ENCODE measurements around the gene SMIM44. TPM values are rescaled to one million over a fixed set of nuclear protein-coding genes. Genes with fewer than 3 reads are reported as not detected.
"Not testable (repeated sequence)": the region's sequence is repeated elsewhere in the genome, so short reads cannot be mapped to it uniquely, and the experiment has no call there.

SMIM44 gene
- total and polyA plus RNA-seq, 4 experiments from 2014 or later = not detected

DNA sequence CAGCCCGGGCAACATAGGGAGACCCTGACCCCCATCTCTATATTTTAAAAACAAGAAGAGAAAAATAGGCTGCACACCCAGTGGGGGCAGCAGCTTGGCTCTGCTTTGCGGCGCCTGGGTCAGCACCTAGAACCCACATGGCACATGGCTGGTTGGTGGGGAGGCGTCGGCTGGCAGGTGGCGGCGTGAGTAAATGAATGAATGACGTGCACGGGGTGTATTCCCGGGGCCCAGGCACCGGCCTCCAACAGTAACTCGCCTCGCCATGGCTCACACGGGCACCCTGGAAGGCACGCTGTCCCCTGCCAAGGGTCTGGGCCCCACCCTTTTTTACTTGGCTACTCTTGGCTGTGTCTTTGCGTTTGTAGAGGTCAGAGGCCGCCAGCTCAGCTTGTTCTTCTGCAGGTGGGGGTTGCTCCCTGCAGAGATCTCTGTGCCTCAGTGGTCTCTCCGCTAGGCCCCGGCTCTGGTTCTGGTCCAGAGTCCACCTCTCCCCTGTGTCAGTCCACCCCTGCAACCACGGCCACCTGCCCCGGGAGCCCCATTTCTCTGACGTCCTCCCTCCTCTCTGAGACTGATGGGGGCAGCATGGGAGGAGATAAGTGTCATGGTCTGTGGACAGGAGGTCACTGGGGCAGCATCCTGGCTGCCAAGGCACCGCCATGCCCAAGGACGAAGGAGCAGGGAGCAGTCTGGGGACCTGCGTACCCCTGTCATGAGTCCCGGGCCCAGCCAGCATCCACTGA, 28.4 kb upstream of the SMIM44 start:
- peaks cover 32 to 90% (median 58%) of the 10 kb centered on the region in 4 donors for H3K4me1 Mint-ChIP-seq
- intact Hi-C loops (cut with micrococcal nuclease) = no loop called here
- ChIA-PET POLR2A (ENCODE audit: partially characterized antibody) (no interaction called here), CTCF (ENCODE audit: partially characterized antibody) (no interaction called here)
- Histone ChIP-seq H3K4me1 (ENCODE audit: insufficient read depth, low read length) (peaks cover 50% of the 10 kb centered on the region), H3K27me3 (ENCODE audit: insufficient read depth, low read length) (no peaks in the 10 kb centered on the region), H3K27ac (ENCODE audit: low read depth, low read length) (no peak overlapping the region), H3K36me3 (ENCODE audit: insufficient read depth, low read length) (peaks cover 8% of the 10 kb centered on the region), H3K4me3 (ENCODE audit: low read length in 2 of 2) (no peak overlapping the region), H3K9me3 (ENCODE audit: control insufficient read depth in 1 of 2, low read length in 2 of 2) (no peaks in the 10 kb centered on the region)
- peak overlapping the region in 2 of 7 donors; percentile 56 to 58 for H3K27ac Mint-ChIP-seq
- H3K36me3 Mint-ChIP-seq = peaks cover 6 to 24% of the 10 kb centered on the region in 2 donors
- no peaks in the 10 kb centered on the region for H3K9me3 Mint-ChIP-seq
- DNase-seq = no peak
- H3K27me3 Mint-ChIP-seq = no peaks in the 10 kb centered on the region
- no peak overlapping the region for H3K4me3 Mint-ChIP-seq

DNA sequence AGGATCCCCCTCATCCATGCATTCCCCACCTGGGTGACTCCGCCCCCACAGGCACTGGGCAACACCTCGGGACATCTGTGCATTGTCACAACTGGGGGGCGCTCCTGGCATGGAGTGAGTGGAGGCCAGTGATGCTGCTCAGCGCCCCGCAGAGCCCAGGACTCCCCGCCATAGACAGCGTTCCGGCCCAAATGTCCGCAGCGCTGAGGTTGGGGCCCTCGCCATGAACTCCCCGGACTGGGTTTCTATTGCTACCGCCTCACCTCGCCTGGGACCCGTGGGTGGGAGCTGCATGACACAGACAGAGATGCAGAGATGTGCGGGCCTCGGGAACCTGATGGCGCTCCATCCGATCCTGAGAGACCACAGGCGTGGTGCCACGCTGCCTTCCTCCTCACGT, 27.5 kb upstream of the SMIM44 start:
- H3K4me3 ChIP-seq (ENCODE audit: low read length in 2 of 2) = no peak overlapping the region
- H3K4me1 ChIP-seq (ENCODE audit: insufficient read depth, low read length) = peaks cover 41% of the 10 kb centered on the region
- ChIA-PET POLR2A (ENCODE audit: partially characterized antibody) (no interaction called here), CTCF (ENCODE audit: partially characterized antibody) (no interaction called here)
- H3K36me3 ChIP-seq (ENCODE audit: insufficient read depth, low read length) = peaks cover 8% of the 10 kb centered on the region
- Mint-ChIP-seq H3K27ac (peak overlapping the region in 1 of 7 donors; percentile 41), H3K27me3 (no peaks in the 10 kb centered on the region), H3K9me3 (no peaks in the 10 kb centered on the region), H3K4me1 (peaks cover 30 to 83% (median 57%) of the 10 kb centered on the region in 4 donors), H3K36me3 (peaks cover 6 to 27% of the 10 kb centered on the region in 2 donors), H3K4me3 (no peak overlapping the region)
- no peak overlapping the region for H3K27ac ChIP-seq (ENCODE audit: low read depth, low read length)
- DNase-seq = no peak
- H3K27me3 ChIP-seq (ENCODE audit: insufficient read depth, low read length) = no peaks in the 10 kb centered on the region
- intact Hi-C loops (cut with micrococcal nuclease) = no loop called here
- H3K9me3 ChIP-seq (ENCODE audit: control insufficient read depth in 1 of 2, low read length in 2 of 2) = no peaks in the 10 kb centered on the region

DNA sequence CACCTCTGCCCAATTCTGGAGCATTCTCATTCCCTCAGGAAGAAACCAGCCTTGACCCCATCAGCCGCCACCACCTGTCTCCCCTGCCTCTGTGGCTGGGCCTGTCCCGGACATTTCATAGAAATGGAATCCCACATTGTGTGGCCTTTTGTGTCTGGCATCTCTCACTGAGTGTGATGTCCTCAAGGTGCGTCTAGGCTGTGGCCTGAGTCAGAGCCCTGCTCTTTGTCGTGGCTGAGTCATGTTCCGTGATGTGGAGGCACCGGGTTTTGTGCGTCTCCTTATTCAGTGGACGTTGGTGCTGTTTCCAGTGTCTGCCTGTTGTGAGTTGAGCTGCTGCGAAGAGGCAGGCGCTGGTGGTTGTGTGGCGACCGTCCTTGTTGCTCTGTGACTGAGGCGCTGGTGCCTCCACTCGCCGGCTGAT, 26.3 kb upstream of the SMIM44 start:
- H3K4me1 Mint-ChIP-seq = peaks cover 36 to 83% (median 61%) of the 10 kb centered on the region in 4 donors
- CTCF ChIA-PET (ENCODE audit: partially characterized antibody) = no interaction called here

DNA sequence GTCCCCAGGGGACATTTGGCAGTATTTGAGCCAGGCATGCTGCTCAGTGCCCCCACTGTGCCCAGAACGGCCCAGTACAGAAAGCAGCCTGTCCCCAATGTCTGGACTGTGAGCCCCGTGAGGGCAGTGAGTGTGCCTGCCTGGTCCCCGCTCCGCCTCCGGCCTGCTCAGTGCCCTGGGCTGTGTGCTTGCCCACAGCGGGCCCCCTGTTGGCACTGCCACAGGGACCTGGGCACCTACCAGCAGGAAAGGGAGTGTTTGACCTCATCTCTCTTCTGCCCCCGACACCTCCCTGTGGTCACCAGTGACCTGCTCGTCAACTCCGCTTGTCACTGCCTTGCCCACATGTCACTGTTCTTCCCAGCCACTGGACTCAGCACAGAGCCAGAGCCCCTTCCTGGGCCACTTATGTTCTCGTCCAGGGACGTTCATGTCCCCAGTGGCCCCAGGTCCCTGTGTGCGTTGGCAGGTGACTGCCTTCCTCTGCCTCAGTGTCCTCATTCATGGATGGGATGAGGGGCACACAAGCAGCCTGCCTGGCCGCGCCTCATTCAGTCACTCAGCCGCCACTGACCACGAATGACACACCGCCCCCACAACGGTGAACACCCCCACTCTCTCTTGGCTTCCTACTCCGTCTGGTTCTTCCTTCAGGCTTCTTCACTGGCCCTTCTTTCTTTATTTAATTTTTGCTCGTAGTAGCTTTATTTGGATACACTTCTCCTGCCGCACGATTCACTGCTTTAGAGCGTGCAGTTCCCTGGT, 25.7 kb upstream of the SMIM44 start:
- H3K36me3 Mint-ChIP-seq = peaks cover 6 to 29% of the 10 kb centered on the region in 2 donors
- ChIA-PET POLR2A (ENCODE audit: partially characterized antibody) (no interaction called here), CTCF (ENCODE audit: partially characterized antibody) (no interaction called here)
- intact Hi-C loops (cut with micrococcal nuclease) = loop anchor here (5.0 kb wide), 1 partner anchor 63 kb away; the partner anchor contains the start of gene HMG20B
- peaks cover 52% of the 10 kb centered on the region for H3K4me1 ChIP-seq (ENCODE audit: insufficient read depth, low read length)
- peak overlapping the region; percentile 48 to 81 (median 72) for H3K4me3 Mint-ChIP-seq
- H3K9me3 ChIP-seq (ENCODE audit: control insufficient read depth in 1 of 2, low read length in 2 of 2) = no peaks in the 10 kb centered on the region
- no peak overlapping the region for H3K27ac ChIP-seq (ENCODE audit: low read depth, low read length)
- DNase-seq = no peak
- no peak overlapping the region for H3K4me3 ChIP-seq (ENCODE audit: low read length in 2 of 2)
- H3K27me3 Mint-ChIP-seq = no peaks in the 10 kb centered on the region
- peaks cover 8% of the 10 kb centered on the region for H3K36me3 ChIP-seq (ENCODE audit: insufficient read depth, low read length)
- peak overlapping the region in 6 of 7 donors; percentile 11 to 86 (median 76) for H3K27ac Mint-ChIP-seq
- H3K4me1 Mint-ChIP-seq = peaks cover 33 to 78% (median 57%) of the 10 kb centered on the region in 4 donors
- H3K9me3 Mint-ChIP-seq = peaks cover 0 to 2% (median 0%) of the 10 kb centered on the region in 8 donors
- no peaks in the 10 kb centered on the region for H3K27me3 ChIP-seq (ENCODE audit: insufficient read depth, low read length)

More for the DNA sequence above, 26.3 kb upstream of the SMIM44 start:
- peaks cover 6 to 29% of the 10 kb centered on the region in 2 donors for H3K36me3 Mint-ChIP-seq
- Histone ChIP-seq H3K9me3 (ENCODE audit: control insufficient read depth in 1 of 2, low read length in 2 of 2) (no peaks in the 10 kb centered on the region), H3K4me3 (ENCODE audit: low read length in 2 of 2) (no peak overlapping the region), H3K27ac (ENCODE audit: low read depth, low read length) (no peak overlapping the region), H3K4me1 (ENCODE audit: insufficient read depth, low read length) (peaks cover 52% of the 10 kb centered on the region), H3K27me3 (ENCODE audit: insufficient read depth, low read length) (no peaks in the 10 kb centered on the region), H3K36me3 (ENCODE audit: insufficient read depth, low read length) (peaks cover 8% of the 10 kb centered on the region)
- peak overlapping the region in 4 of 7 donors; percentile 32 to 86 (median 63) for H3K27ac Mint-ChIP-seq
- intact Hi-C loops (cut with micrococcal nuclease) = loop anchor here (5.0 kb wide), 1 partner anchor 63 kb away; the partner anchor contains the start of gene HMG20B
- H3K9me3 Mint-ChIP-seq = peaks cover 0 to 2% (median 0%) of the 10 kb centered on the region in 8 donors
- POLR2A ChIA-PET (ENCODE audit: partially characterized antibody) = no interaction called here
- DNase-seq = no peak
- peak overlapping the region; percentile 48 to 81 (median 64) for H3K4me3 Mint-ChIP-seq
- no peaks in the 10 kb centered on the region for H3K27me3 Mint-ChIP-seq

DNA sequence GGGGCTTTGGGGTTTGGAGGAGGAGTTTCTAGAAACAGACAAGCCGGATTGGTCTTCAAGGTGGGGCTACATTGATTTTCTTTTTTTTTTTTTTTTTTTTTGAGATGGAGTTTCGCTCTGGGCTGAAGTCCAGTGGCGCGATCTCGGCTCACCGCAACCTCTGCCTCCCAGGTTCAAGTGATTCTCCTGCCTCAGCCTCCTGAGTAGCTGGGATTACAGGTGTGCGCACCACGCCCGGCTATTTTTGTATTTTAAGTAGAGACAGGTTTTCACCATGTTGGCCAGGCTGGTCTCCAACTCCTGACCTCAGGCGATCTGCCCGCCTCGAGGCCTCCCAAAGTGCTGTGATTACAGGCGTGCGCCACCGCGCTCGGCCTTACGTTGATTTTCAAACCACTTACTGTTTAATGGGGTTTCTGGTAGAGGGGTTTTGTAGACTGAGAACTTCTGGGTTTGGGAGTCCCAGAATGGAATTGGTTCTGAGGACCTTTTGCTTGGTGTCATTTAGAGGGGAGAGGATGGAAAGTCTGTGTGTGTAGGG, 24.9 kb upstream of the SMIM44 start:
- Mint-ChIP-seq H3K4me3 (peak overlapping the region in 7 of 8 donors; percentile 57 to 90 (median 69)), H3K27ac (peak overlapping the region; percentile 9 to 78 (median 62)), H3K36me3 (peaks cover 6 to 29% of the 10 kb centered on the region in 2 donors), H3K4me1 (peaks cover 31 to 72% (median 52%) of the 10 kb centered on the region in 4 donors)
- H3K27me3 Mint-ChIP-seq; POLR2A ChIA-PET (ENCODE audit: partially characterized antibody); H3K36me3 ChIP-seq (ENCODE audit: insufficient read depth, low read length); DNase-seq; H3K27me3 ChIP-seq (ENCODE audit: insufficient read depth, low read length); CTCF ChIA-PET (ENCODE audit: partially characterized antibody); H3K9me3 ChIP-seq (ENCODE audit: control insufficient read depth in 1 of 2, low read length in 2 of 2); H3K9me3 Mint-ChIP-seq; H3K27ac ChIP-seq (ENCODE audit: low read depth, low read length); H3K4me3 ChIP-seq (ENCODE audit: low read length in 2 of 2): not testable (repeated sequence)
- H3K4me1 ChIP-seq (ENCODE audit: insufficient read depth, low read length) = peaks cover 52% of the 10 kb centered on the region
- intact Hi-C loops (cut with micrococcal nuclease) = loop anchor here (5.0 kb wide), 1 partner anchor 64 kb away; the partner anchor contains the start of gene HMG20B

DNA sequence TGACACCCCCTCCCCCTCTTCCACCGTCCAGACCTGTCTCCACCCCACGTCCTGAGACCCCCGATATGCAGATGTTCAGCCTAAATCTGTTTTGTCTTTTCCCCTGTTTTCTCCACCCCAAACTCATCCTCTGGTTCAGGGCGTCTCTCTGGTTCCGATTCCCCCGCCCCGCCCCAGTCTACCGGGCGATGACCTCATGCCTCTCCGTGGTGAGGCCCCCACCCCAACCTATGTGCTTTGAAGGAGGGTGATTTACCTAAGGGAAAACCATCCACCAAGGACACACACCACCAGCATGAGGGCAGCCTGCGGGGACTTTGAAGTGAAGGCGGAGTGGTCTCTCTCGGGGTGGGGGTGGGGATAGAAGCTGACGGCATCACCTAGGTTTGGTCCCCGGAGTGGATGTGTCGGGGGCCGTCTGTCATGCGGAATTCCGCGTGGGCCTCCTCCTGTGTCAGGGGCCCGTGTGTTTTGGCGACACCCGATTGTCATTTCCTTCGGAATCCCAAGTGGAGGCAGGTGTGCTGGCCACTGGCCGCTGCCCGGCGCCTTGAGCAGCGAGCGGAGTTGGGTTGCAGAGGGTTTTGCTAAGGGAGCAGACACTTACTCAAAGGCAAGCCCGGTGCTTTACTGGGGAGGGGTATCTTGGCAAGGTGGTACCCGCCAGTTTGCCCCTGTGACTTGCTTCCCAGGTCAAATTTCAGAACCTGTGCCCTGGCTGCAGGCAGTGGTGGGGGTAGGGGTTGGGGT, 24.3 kb upstream of the SMIM44 start:
- Mint-ChIP-seq H3K9me3 (peaks cover 0 to 2% (median 0%) of the 10 kb centered on the region in 8 donors), H3K27me3 (no peaks in the 10 kb centered on the region), H3K4me1 (peaks cover 31 to 72% (median 51%) of the 10 kb centered on the region in 4 donors), H3K27ac (peak overlapping the region; percentile 84 to 97 (median 93)), H3K4me3 (peak overlapping the region; percentile 87 to 93 (median 90)), H3K36me3 (peaks cover 6 to 28% of the 10 kb centered on the region in 2 donors)
- peaks cover 7% of the 10 kb centered on the region for H3K36me3 ChIP-seq (ENCODE audit: insufficient read depth, low read length)
- peak overlapping the region; percentile 47 to 75 for H3K4me3 ChIP-seq (ENCODE audit: low read length in 2 of 2)
- intact Hi-C loops (cut with micrococcal nuclease) = loop anchor here (2.0 to 5.0 kb wide), 2 partner anchors 47 to 65 kb away; partner anchors contain the start of gene HMG20B
- CTCF ChIA-PET (ENCODE audit: partially characterized antibody) = no interaction called here
- POLR2A ChIA-PET (ENCODE audit: partially characterized antibody) = interaction anchor here (1.3 kb wide), 1 partner anchor 50 kb away, joined by 4 read pairs; no protein-coding TSS in a partner anchor
- H3K9me3 ChIP-seq (ENCODE audit: control insufficient read depth in 1 of 2, low read length in 2 of 2) = no peaks in the 10 kb centered on the region
- H3K27me3 ChIP-seq (ENCODE audit: insufficient read depth, low read length) = no peaks in the 10 kb centered on the region
- peaks cover 52% of the 10 kb centered on the region for H3K4me1 ChIP-seq (ENCODE audit: insufficient read depth, low read length)
- peak overlapping the region; percentile 91 for H3K27ac ChIP-seq (ENCODE audit: low read depth, low read length)
- DNase-seq = peak; percentile 28 to 78 (median 29)

Data from CD4-positive, alpha-beta memory T cell (primary cell).